Sigmoid colon (tissue), 3 donors: Measurements from ENCODE around the gene AIF1.

Experiments used
- POLR2A ChIP-seq, 2 donors: fragments of 450-650 bp; IDR thresholded peaks; one replicate each; pipeline ENCODE4 v1.6.1; 2016; ENCODE audit warnings: antibody characterized with exemption in 2 of 2, mild to moderate bottlenecking in 2 of 2, moderate library complexity in 2 of 2
- TF ChIP-seq, protein P1 (sequence below), 4 experiments: fragments of 450-650 bp in 3 of 4; fragments of 200-600 bp in 1 of 4; IDR thresholded peaks; one replicate each; pipeline ENCODE4 v1.5.1; 2016 to 2019; ENCODE audit warnings: antibody characterized with exemption in 4 of 4, mild to moderate bottlenecking in 3 of 4, moderate library complexity in 2 of 4

DNA sequence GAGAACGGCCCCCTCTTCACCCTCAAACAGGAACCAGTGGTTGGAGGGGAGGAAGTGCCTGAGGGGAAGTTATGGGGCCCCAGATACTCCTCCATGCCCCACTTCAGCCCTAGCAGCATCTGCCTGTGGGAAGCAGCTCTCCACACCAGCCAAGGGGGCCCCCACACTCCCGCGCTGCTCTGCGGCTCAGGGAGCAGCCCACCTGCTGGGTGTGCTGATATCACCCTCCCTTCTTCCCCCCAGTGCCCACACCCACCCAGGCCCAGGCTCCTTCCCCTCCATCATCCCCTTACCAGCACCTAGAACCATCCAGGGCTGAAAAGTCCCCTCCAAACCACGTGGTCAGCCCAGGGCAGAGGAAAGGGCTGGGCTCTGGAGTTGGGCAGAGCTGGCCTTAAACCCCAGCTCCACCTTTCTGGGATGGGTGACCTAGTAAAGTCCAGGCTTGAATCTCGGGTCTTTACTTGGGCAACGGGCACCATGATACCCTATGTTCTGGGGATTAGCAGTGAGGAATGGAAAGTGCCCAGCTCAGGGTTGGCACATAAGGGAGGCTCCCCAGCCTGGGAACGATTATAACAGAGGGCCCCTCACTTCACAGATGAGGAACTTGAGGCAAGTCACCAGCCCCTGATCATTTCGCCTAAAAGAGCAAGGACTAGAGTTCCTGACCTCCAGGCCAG is 28.3 kb upstream of the AIF1 start:
- TF ChIP-seq, protein P1, sequence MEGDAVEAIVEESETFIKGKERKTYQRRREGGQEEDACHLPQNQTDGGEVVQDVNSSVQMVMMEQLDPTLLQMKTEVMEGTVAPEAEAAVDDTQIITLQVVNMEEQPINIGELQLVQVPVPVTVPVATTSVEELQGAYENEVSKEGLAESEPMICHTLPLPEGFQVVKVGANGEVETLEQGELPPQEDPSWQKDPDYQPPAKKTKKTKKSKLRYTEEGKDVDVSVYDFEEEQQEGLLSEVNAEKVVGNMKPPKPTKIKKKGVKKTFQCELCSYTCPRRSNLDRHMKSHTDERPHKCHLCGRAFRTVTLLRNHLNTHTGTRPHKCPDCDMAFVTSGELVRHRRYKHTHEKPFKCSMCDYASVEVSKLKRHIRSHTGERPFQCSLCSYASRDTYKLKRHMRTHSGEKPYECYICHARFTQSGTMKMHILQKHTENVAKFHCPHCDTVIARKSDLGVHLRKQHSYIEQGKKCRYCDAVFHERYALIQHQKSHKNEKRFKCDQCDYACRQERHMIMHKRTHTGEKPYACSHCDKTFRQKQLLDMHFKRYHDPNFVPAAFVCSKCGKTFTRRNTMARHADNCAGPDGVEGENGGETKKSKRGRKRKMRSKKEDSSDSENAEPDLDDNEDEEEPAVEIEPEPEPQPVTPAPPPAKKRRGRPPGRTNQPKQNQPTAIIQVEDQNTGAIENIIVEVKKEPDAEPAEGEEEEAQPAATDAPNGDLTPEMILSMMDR (IDR thresholded peaks at IDR 0.05), result no peak
- no peak for TF ChIP-seq POLR2A (IDR thresholded peaks at IDR 0.05)
